Testis (tissue), 3 donors: ENCODE results near the gene HIGD1A. TPM values are rescaled to one million over a fixed set of nuclear protein-coding genes. Genes with fewer than 3 reads are reported as not detected.
"Not testable (repeated sequence)": the region's sequence is repeated elsewhere in the genome, so short reads cannot be mapped to it uniquely, and the experiment has no call there.

Experiments used
- DNase-seq: peaks from one replicate; pipeline ENCODE4 v3.0.0-alpha.2; 2019
- H3K27ac ChIP-seq, 2 donors: fragments of 200-600 bp; sonication (generic); one replicate each; pipeline ENCODE4 v1.5.1; 2019
- H3K27me3 ChIP-seq: fragments of 200-600 bp; sonication (generic); one replicate; pipeline ENCODE4 v1.5.1; 2019
- H3K36me3 ChIP-seq: fragments of 200-600 bp; sonication (generic); one replicate; pipeline ENCODE4 v1.5.1; 2017; ENCODE audit warnings: low read depth; ENCODE audit errors: missing control alignments
- H3K4me1 ChIP-seq: fragments of 200-600 bp; sonication (generic); one replicate; pipeline ENCODE4 v1.5.1; 2019
- H3K4me3 ChIP-seq, 2 donors: fragments of 200-600 bp; sonication (generic); one replicate each; pipeline ENCODE4 v1.5.1; 2017 to 2019
- H3K9me3 ChIP-seq: fragments of 200-600 bp; sonication (generic); one replicate; pipeline ENCODE4 v1.5.1; 2017
- POLR2A ChIP-seq: fragments of 450-650 bp; IDR thresholded peaks from one replicate; pipeline ENCODE4 v1.6.1; 2017; ENCODE audit warnings: antibody characterized with exemption, mild to moderate bottlenecking, moderate library complexity
- WGBS, 2 donors: methylation state at CpG; one replicate each; pipeline ENCODE4 v1.1.5; 2018; 5-methylcytosine and 5-hydroxymethylcytosine counted together
- intact Hi-C: fragments of 100-400 bp; cut with DNase I; formaldehyde crosslinking; loops from one replicate; pipeline ENCODE4 v1.15.1; 2023; ENCODE audit warnings: low total_unique reads
- polyA plus RNA-seq: library from polyadenylated mRNA; stranded (reverse); fragments of 350-450 nt; fragmentation: Illumina TruSeq; extraction: RNeasy Lipid Tissue Mini Kit (QIAGEN cat#74804); gene quantifications from one replicate; pipeline ENCODE4 v1.2.3, GENCODE V29; 2014; ENCODE audit warnings: low read depth, low replicate concordance; ENCODE audit not compliant: insufficient read depth
- total RNA-seq, 2 donors: library from RNA; depleted of rRNA; stranded (reverse); fragments of >200 nt; gene quantifications; one replicate each; pipeline ENCODE4 v1.2.3, GENCODE V29; 2016
- TF ChIP-seq, protein P1 (sequence below), 3 experiments: fragments of 450-650 bp in 2 of 3; fragments of 200-600 bp in 1 of 3; sonication (generic) in 1 of 3; IDR thresholded peaks; one replicate each; pipeline ENCODE4 v1.5.1; 2016 to 2019; ENCODE audit warnings: antibody characterized with exemption in 3 of 3, mild to moderate bottlenecking in 2 of 3, moderate library complexity in 1 of 3

The HIGD1A gene
- total and polyA plus RNA-seq, 3 donors from 2014 or later = 95.6 to 133 (median 110) TPM

DNA sequence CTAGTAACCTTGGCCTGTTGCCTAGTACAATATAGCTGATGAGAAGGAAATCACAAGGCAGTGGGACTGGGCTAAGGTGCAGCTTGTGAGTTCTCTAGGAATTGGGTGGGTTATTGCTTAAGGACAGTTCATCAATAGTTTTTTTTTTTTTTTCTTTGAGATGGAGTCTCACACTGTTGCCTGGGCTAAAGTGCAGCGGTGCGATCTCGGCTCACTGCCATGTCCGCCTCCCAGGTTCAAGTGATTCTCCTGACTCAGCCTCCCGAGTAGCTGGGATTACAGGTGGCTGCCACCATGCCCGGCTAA, 16.4 kb upstream of the HIGD1A start:
- intact Hi-C loops = no loop called here
- Histone ChIP-seq H3K27me3 (no peaks in the 10 kb centered on the region), H3K36me3 (no peaks in the 10 kb centered on the region), H3K27ac (no peak overlapping the region), H3K4me3 (no peak overlapping the region), H3K4me1 (no peaks in the 10 kb centered on the region), H3K9me3 (no peaks in the 10 kb centered on the region)
- 91 to 96% methylated on average over 6 of the region's 6 CpGs for WGBS, 2 donors
- TF ChIP-seq, protein P1, sequence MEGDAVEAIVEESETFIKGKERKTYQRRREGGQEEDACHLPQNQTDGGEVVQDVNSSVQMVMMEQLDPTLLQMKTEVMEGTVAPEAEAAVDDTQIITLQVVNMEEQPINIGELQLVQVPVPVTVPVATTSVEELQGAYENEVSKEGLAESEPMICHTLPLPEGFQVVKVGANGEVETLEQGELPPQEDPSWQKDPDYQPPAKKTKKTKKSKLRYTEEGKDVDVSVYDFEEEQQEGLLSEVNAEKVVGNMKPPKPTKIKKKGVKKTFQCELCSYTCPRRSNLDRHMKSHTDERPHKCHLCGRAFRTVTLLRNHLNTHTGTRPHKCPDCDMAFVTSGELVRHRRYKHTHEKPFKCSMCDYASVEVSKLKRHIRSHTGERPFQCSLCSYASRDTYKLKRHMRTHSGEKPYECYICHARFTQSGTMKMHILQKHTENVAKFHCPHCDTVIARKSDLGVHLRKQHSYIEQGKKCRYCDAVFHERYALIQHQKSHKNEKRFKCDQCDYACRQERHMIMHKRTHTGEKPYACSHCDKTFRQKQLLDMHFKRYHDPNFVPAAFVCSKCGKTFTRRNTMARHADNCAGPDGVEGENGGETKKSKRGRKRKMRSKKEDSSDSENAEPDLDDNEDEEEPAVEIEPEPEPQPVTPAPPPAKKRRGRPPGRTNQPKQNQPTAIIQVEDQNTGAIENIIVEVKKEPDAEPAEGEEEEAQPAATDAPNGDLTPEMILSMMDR (IDR thresholded peaks at IDR 0.05) = no peak
- no peak for TF ChIP-seq POLR2A
- DNase-seq = no peak

DNA sequence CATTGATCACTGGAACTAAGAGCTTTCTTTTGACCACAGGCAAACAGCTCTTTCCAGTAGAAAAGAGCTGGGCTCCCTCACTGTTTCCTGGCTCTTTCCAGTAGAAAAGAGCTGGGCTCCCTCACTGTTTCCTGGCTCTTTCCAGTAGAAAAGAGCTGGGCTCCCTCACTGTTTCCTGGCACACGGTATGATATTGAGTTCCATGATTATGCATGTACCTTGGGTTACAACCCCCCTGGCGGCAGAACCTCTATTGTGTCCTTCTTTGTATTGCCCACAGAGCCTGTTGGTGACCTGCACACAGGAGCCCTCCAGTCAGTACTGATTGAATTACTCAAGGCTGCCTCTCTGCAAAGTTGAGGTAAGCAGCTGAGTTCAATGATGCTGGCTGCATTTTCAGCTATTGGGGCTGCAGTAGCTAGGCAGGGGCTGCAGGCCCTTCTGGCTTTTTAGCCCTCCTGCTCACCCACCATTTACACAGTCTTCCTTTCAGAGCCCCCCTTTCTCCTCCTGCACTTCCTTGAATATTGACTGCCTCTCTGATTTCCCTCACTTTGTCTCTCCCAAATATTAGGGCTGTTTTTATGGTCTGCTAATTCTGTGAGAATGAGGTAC, 15.2 kb upstream of the HIGD1A start:
- H3K27ac ChIP-seq = no peak overlapping the region
- DNase-seq = no peak
- no peaks in the 10 kb centered on the region for H3K9me3 ChIP-seq
- intact Hi-C loops = no loop called here
- no peaks in the 10 kb centered on the region for H3K36me3 ChIP-seq
- H3K4me1 ChIP-seq = no peaks in the 10 kb centered on the region
- no peak overlapping the region for H3K4me3 ChIP-seq
- 48 to 60% methylated on average over 2 of the region's 2 CpGs for WGBS, 2 donors
- H3K27me3 ChIP-seq = no peaks in the 10 kb centered on the region
- no peak for TF ChIP-seq POLR2A
- TF ChIP-seq, protein P1 (IDR thresholded peaks at IDR 0.05) = no peak

DNA sequence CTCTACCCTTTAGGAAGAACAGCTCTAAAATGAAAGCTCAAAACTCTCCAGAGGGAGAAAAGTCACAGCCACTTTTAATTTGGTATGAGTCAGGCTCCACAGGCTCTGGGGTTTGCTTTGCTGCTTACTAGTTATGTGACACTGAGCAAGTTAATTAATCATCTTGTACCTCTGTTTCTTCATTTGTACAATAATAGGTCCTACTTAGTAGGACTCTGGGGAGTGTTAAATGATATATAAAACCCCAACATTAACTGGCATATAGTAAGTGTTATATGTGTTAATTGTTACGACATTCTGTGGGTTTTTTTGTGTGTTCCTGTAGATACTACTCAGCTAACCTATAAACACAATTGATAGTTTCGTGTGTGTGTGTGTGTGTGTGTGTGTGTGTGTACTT, 11.5 kb upstream of the HIGD1A start:
- intact Hi-C loops = no loop called here
- no peak overlapping the region for H3K27ac ChIP-seq

DNA sequence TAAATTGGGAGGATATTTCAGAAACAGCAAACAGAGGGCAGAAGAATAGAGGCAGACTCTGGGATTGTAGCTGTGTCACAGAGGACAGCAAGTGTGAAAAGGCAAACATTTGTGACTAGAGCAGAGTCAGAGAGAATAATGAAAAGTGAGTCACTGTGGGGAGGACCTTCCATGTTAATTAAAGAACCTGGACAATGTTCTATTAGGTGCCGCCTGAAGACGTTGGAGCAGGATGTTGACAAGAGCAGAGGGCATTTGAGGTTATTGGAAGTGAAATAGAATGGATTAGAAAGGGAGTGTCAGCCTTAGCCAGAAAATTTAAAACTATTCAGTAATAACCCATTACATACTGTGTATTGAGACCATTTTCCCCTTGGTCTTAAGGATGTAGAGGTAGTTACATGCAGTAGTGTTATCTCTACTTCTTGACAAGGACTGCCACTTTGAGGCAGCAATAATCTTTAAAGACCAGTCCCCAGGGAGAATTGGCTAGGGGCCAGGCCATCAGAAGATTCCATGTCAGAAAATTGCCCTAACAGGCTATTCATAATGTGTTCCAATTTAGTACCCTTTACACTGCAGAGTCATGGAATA, 10.7 kb upstream of the HIGD1A start:
- 62 to 65% methylated on average over 2 of the region's 2 CpGs for WGBS, 2 donors
- DNase-seq = no peak
- Histone ChIP-seq H3K4me1 (no peaks in the 10 kb centered on the region), H3K4me3 (no peak overlapping the region), H3K36me3 (no peaks in the 10 kb centered on the region), H3K9me3 (no peaks in the 10 kb centered on the region), H3K27ac (no peak overlapping the region), H3K27me3 (no peaks in the 10 kb centered on the region)
- intact Hi-C loops = no loop called here
- TF ChIP-seq POLR2A = no peak
- TF ChIP-seq, protein P1 (IDR thresholded peaks at IDR 0.05) = no peak

More for the DNA sequence above, 11.5 kb upstream of the HIGD1A start:
- H3K27me3 ChIP-seq = no peaks in the 10 kb centered on the region
- H3K36me3 ChIP-seq = no peaks in the 10 kb centered on the region
- H3K4me3 ChIP-seq = no peak overlapping the region
- DNase-seq = no peak
- no peaks in the 10 kb centered on the region for H3K4me1 ChIP-seq
- WGBS, 2 donors = 65 to 86% methylated on average over 2 of the region's 2 CpGs
- H3K9me3 ChIP-seq = no peaks in the 10 kb centered on the region
- no peak for TF ChIP-seq POLR2A
- TF ChIP-seq, protein P1 (IDR thresholded peaks at IDR 0.05) = no peak

DNA sequence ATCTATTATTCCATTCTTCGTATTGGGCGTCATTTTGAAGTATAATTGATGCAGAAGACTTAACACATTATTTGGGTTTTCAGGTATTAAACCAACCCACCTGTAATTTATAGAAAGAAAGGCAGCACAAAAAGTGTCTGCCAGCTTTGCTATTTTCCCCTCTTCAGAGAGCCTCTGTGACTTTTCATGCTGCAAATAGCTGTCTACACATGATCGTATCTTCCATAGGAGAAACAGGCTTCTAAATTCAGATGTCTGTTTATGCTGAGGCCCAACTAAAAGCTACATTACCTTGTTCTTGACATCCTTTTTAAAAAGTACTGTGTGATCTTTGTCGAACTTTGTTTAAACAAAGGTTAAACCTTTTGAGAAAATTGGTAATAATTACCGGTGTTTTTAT, 10.0 kb upstream of the HIGD1A start:
- no peak overlapping the region for H3K27ac ChIP-seq
- no peaks in the 10 kb centered on the region for H3K36me3 ChIP-seq
- TF ChIP-seq POLR2A = no peak
- TF ChIP-seq, protein P1 (IDR thresholded peaks at IDR 0.05) = no peak
- no peak overlapping the region for H3K4me3 ChIP-seq
- DNase-seq = no peak
- H3K9me3 ChIP-seq = no peaks in the 10 kb centered on the region
- no peaks in the 10 kb centered on the region for H3K27me3 ChIP-seq
- intact Hi-C loops = no loop called here
- H3K4me1 ChIP-seq = no peaks in the 10 kb centered on the region
- 80 to 98% methylated on average over 5 of the region's 5 CpGs for WGBS, 2 donors

DNA sequence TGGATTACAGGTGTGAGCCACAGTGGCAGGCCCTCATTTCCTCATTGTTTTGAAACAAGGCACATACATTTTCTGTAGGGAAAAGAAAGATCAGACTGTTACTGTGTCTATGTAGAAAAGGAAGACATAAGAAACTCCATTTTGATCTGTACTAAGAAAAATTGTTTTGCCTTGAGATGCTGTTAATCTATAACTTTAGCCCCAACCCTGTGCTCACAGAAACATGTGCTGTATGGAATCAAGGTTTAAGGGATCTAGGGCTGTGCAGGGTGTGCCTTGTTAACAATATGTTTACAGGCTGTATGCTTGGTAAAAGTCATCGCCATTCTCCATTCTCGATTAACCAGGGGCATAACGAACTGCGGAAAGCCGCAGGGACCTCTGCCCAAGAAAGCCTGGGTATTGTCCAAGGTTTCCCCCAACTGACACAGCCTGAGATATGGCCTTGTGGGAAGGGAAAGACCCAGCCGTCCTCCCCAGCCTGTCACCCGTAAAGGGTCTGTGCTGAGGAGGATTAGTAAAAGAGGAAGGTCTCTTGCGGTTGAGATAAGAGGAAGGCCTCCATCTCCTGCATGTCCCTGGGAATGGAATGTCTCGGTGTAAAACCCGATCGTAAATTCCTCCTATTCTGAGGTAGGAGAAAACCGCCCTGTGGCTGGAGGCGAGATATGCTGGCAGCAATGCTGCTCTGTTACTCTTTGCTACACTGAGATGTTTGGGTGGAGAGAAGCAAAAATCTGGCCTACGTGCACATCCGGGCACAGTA, 7.0 kb upstream of the HIGD1A start:
- H3K9me3 ChIP-seq, H3K27me3 ChIP-seq, H3K4me1 ChIP-seq, H3K36me3 ChIP-seq, H3K27ac ChIP-seq, DNase-seq, H3K4me3 ChIP-seq, intact Hi-C loops: not testable (repeated sequence)
- WGBS, 2 donors = 47 to 62% methylated on average over 15 of the region's 15 CpGs

DNA sequence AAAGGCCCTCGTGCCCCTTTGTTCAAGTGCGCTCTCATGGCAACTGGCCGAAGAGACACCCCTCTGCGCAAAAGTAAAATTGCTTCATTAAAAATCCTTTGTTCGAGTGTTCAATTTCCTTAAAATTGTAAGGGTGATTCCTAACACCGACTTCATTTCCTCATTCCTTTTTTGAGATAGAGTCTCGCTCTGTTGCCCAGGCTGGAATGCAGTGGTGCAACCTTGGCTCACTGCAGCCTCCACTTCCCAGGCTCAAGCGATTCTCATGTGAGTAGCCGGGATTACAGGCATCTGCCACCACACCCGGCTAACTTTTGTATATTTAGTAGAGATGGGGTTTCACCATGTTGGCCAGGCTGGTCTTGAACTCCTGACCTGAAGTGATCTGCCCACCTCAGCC, 6.4 kb upstream of the HIGD1A start:
- DNase-seq, H3K4me3 ChIP-seq, H3K27ac ChIP-seq, H3K4me1 ChIP-seq, H3K27me3 ChIP-seq, H3K9me3 ChIP-seq, intact Hi-C loops, H3K36me3 ChIP-seq: not testable (repeated sequence)
- WGBS, 2 donors = 84 to 91% methylated on average over 10 of the region's 10 CpGs
